Hematopoietic multipotent progenitor cell treated with erythropoietin and hydrocortisone succinate and interleukin-3 and kit ligand, for 17 days (in vitro differentiated cells): ENCODE results near the gene SLC48A1.

Source experiments
- DNase-seq: peaks from one replicate; pipeline ENCODE4 v3.0.0-alpha.2; 2015; ENCODE audit warnings: low spot score

The SLC48A1 gene

GRCh38 chr12:47758834-47759690 is 14.0 kb upstream of the SLC48A1 start, which contains the start of gene RAPGEF3:
Gene RAPGEF3, minus strand, starts transcription at chr12:47758880. Its CDS starts 324 bp downstream, at chr12:47758556.
- peak; percentile 68 for DNase-seq

- no peak for DNase-seq
These were observed 10.1 kb upstream of the SLC48A1 start for GRCh38 chr12:47762850-47763465.

- no peak for DNase-seq
These were observed 9.3 kb upstream of the SLC48A1 start for GRCh38 chr12:47763481-47764346.

GRCh38 chr12:47766502-47767215 is 6.4 kb upstream of the SLC48A1 start:
- DNase-seq, result no peak

GRCh38 chr12:47767216-47767724 is 5.8 kb upstream of the SLC48A1 start:
- peak; percentile 78 for DNase-seq

GRCh38 chr12:47768323-47768811 is 4.7 kb upstream of the SLC48A1 start:
- DNase-seq, result no peak

- no peak for DNase-seq
These were observed 3.6 kb upstream of the SLC48A1 start for GRCh38 chr12:47769234-47770085.

- no peak for DNase-seq
These were observed 2.8 kb upstream of the SLC48A1 start for GRCh38 chr12:47770086-47770726.

GRCh38 chr12:47771304-47771703 is 1.7 kb upstream of the SLC48A1 start:
- DNase-seq, result no peak

GRCh38 chr12:47772094-47772660 is 861 bp upstream of the SLC48A1 start:
- no peak for DNase-seq

GRCh38 chr12:47772738-47773061 is 338 bp upstream of the SLC48A1 start:
- no peak for DNase-seq

GRCh38 chr12:47773858-47774580 is 981 bp downstream of the SLC48A1 start:
- no peak for DNase-seq

GRCh38 chr12:47774663-47775062 is 1.6 kb downstream of the SLC48A1 start:
- DNase-seq, result no peak

GRCh38 chr12:47775100-47775911 is 2.3 kb downstream of the SLC48A1 start:
- peak; percentile 96 for DNase-seq

GRCh38 chr12:47776471-47777143 is 3.6 kb downstream of the SLC48A1 start:
- DNase-seq, result peak; percentile 72

- no peak for DNase-seq
These were observed 4.1 kb downstream of the SLC48A1 start for GRCh38 chr12:47777151-47777550.

GRCh38 chr12:47777741-47778558 is 4.9 kb downstream of the SLC48A1 start:
- peak; percentile 48 for DNase-seq
